ENCODE data around the gene KIAA1755. TPM values are rescaled to one million over a fixed set of nuclear protein-coding genes. Genes with fewer than 3 reads are reported as not detected.
A peak's percentile ranks its signal among the peaks of the same experiment; 100 is the strongest.

Gene KIAA1755
- total RNA-seq, 1 experiment from 2014 or later, result 0.44 TPM

- ChIA-PET POLR2A (ENCODE audit: unreplicated experiment) (no interaction called here), CTCF (no interaction called here)
- no TSS peak for BruUV-seq (replicated peaks)
- TF ChIP-seq EZH2 (IDR thresholded peaks at IDR 0.05; ENCODE audit: low read length, unreplicated experiment) (no peak), CTCF (conservative IDR thresholded peaks at IDR 0.05; ENCODE audit: low read depth, low read length) (no peak), EZH2phosphoT487 (IDR thresholded peaks at IDR 0.05; ENCODE audit: borderline replicate concordance, low read length) (no peak)
- no peak overlapping the region for H2AFZ ChIP-seq (ENCODE audit: low read length)
- no peaks in the 10 kb centered on the region for H3K9me2 ChIP-seq (replicated peaks; ENCODE audit: low read length)
- H3K79me2 ChIP-seq (ENCODE audit: low read length), result no peaks in the 10 kb centered on the region
- no peaks in the 10 kb centered on the region for H3K9me3 ChIP-seq (ENCODE audit: low read length)
- intact Hi-C loops (cut with micrococcal nuclease), result no loop called here
- H3K4me2 ChIP-seq (ENCODE audit: low read length), result no peak overlapping the region
- H3K27me3 ChIP-seq (ENCODE audit: low read length), result no peaks in the 10 kb centered on the region
- peaks cover 46% of the 10 kb centered on the region for H3K4me1 ChIP-seq (ENCODE audit: insufficient read depth, low read length)
- H3K4me3 ChIP-seq (ENCODE audit: low read length), result no peak overlapping the region
- no peaks in the 10 kb centered on the region for H3K36me3 ChIP-seq (ENCODE audit: low read depth, low read length)
- no peaks in the 10 kb centered on the region for H3F3A ChIP-seq (ENCODE audit: low read length, unreplicated experiment)
- no peak for ATAC-seq
- H3K27ac ChIP-seq (ENCODE audit: low read length), result peak overlapping the region; percentile 58; the same call in 1 of the 2 replicates
- no peak overlapping the region for H3K9ac ChIP-seq (ENCODE audit: low read length)
- no peak for DNase-seq
- H4K20me1 ChIP-seq (ENCODE audit: low read length), result no peaks in the 10 kb centered on the region
Observed at GRCh38 chr20:38179846-38180245, 80.7 kb downstream of the KIAA1755 start.

- no peaks in the 10 kb centered on the region for H3K36me3 ChIP-seq (ENCODE audit: low read depth, low read length)
- no peak overlapping the region for H2AFZ ChIP-seq (ENCODE audit: low read length)
- H3K79me2 ChIP-seq (ENCODE audit: low read length), result no peaks in the 10 kb centered on the region
- H3K9me2 ChIP-seq (replicated peaks; ENCODE audit: low read length), result no peaks in the 10 kb centered on the region
- no peak for TF ChIP-seq EZH2phosphoT487 (IDR thresholded peaks at IDR 0.05; ENCODE audit: borderline replicate concordance, low read length)
- TF ChIP-seq EZH2 (IDR thresholded peaks at IDR 0.05; ENCODE audit: low read length, unreplicated experiment), result no peak
- TF ChIP-seq CTCF (conservative IDR thresholded peaks at IDR 0.05; ENCODE audit: low read depth, low read length), result no peak
- intact Hi-C loops (cut with micrococcal nuclease), result no loop called here
- no peaks in the 10 kb centered on the region for H3K9me3 ChIP-seq (ENCODE audit: low read length)
- no peaks in the 10 kb centered on the region for H3K27me3 ChIP-seq (ENCODE audit: low read length)
- H4K20me1 ChIP-seq (ENCODE audit: low read length), result no peaks in the 10 kb centered on the region
- H3F3A ChIP-seq (ENCODE audit: low read length, unreplicated experiment), result peaks cover 3% of the 10 kb centered on the region
- POLR2A ChIA-PET (ENCODE audit: unreplicated experiment), result no interaction called here
- CTCF ChIA-PET, result interaction anchor here (0.6 kb wide), 1 partner anchor 52 kb away, joined by 3 read pairs; no protein-coding TSS in a partner anchor
- H3K4me1 ChIP-seq (ENCODE audit: insufficient read depth, low read length), result peaks cover 43% of the 10 kb centered on the region
- no peak overlapping the region for H3K27ac ChIP-seq (ENCODE audit: low read length)
- no peak for DNase-seq
- no peak for ATAC-seq
- no peak overlapping the region for H3K4me2 ChIP-seq (ENCODE audit: low read length)
- no TSS peak for BruUV-seq (replicated peaks)
- H3K9ac ChIP-seq (ENCODE audit: low read length), result no peak overlapping the region
- no peak overlapping the region for H3K4me3 ChIP-seq (ENCODE audit: low read length)
Observed at GRCh38 chr20:38178581-38178980, 82.0 kb downstream of the KIAA1755 start.

DNA sequence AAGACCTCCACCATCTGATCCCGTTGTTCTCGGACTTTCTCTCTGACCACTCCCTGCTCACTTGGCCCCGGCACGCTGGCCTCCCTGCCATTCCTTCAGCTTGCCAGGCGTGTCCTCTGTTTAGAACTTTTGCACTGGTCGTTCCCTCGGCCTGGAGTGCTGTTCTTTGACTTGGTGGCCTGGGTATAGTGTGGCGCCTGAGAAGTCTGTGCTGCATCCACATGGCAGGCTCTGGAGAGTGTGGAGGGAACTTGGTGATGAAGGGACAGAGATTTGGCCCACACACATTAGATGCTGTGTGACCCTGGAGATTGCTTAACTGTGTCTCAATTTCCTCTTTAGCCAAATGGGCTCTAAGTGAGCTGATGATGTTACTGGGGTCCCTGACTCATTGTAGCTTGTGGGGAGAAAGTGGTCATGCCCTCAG, 82.5 kb downstream of the KIAA1755 start:
- no TSS peak for BruUV-seq (replicated peaks)
- Histone ChIP-seq H3K9ac (ENCODE audit: low read length) (no peak overlapping the region), H3K4me2 (ENCODE audit: low read length) (no peak overlapping the region), H3K27me3 (ENCODE audit: low read length) (no peaks in the 10 kb centered on the region), H3K36me3 (ENCODE audit: low read depth, low read length) (no peaks in the 10 kb centered on the region), H2AFZ (ENCODE audit: low read length) (no peak overlapping the region), H3K4me3 (ENCODE audit: low read length) (no peak overlapping the region), H3K4me1 (ENCODE audit: insufficient read depth, low read length) (peaks cover 41% of the 10 kb centered on the region), H3K9me2 (replicated peaks; ENCODE audit: low read length) (no peaks in the 10 kb centered on the region), H3K27ac (ENCODE audit: low read length) (no peak overlapping the region), H3K9me3 (ENCODE audit: low read length) (no peaks in the 10 kb centered on the region), H3K79me2 (ENCODE audit: low read length) (no peaks in the 10 kb centered on the region), H3F3A (ENCODE audit: low read length, unreplicated experiment) (peaks cover 4% of the 10 kb centered on the region), H4K20me1 (ENCODE audit: low read length) (no peaks in the 10 kb centered on the region)
- TF ChIP-seq EZH2phosphoT487 (IDR thresholded peaks at IDR 0.05; ENCODE audit: borderline replicate concordance, low read length) (no peak), CTCF (conservative IDR thresholded peaks at IDR 0.05; ENCODE audit: low read depth, low read length) (no peak), EZH2 (IDR thresholded peaks at IDR 0.05; ENCODE audit: low read length, unreplicated experiment) (no peak)
- intact Hi-C loops (cut with micrococcal nuclease), result no loop called here
- ChIA-PET POLR2A (ENCODE audit: unreplicated experiment) (no interaction called here), CTCF (interaction anchor here (0.6 kb wide), 1 partner anchor 52 kb away, joined by 3 read pairs; no protein-coding TSS in a partner anchor)
- no peak for ATAC-seq
- DNase-seq, result no peak

Measured in PC-3 (cell line).